Caco-2 (cell line): ENCODE measurements around the gene KRTAP10-2. TPM values are rescaled to one million over a fixed set of nuclear protein-coding genes. Genes with fewer than 3 reads are reported as not detected.

ENCODE experiments used
- BruUV-seq: library from RNA; stranded (reverse); fragments of 400-500 nt; replicated peaks from 2 replicates; lab custom pipeline; 2021; lab: Mats Ljungman, UMichigan
- CTCF ChIA-PET: fragments of 300-600 bp; sonication (Branson Sonifier 250); formaldehyde crosslinking; loops from one replicate; lab custom pipeline; 2022; ENCODE audit warnings: antibody characterized with exemption; lab: Charles Lee
- POLR2A ChIA-PET: fragments of 300-600 bp; sonication (Branson Sonifier 250); formaldehyde crosslinking; loops from one replicate; lab custom pipeline; 2022; ENCODE audit warnings: antibody characterized with exemption; lab: Charles Lee
- DNase-seq, 2 experiments: peaks; one replicate each; pipeline versions ENCODE4 v3.0.0 to v3.0.0-alpha.2; 2020 to 2022
- H3K27me3 ChIP-seq: replicated peaks from 2 replicates; pipeline ENCODE4 v1.6.0; 2011; ENCODE audit warnings: low read length; ENCODE audit not compliant: control insufficient read depth, insufficient read depth
- H3K36me3 ChIP-seq: 2 replicates; pipeline ENCODE4 v1.5.1; 2011; ENCODE audit warnings: low read length; ENCODE audit not compliant: control insufficient read depth, insufficient read depth
- H3K4me1 ChIP-seq: fragments of 250-450 bp; sonication (Bioruptor Pico); 2 replicates; pipeline ENCODE4 v1.5.1; 2020; ENCODE audit warnings: mild to moderate bottlenecking
- H3K4me3 ChIP-seq: 2 replicates; pipeline ENCODE4 v1.5.1; 2011; ENCODE audit warnings: low read depth, mild to moderate bottlenecking, control low read depth, low read length
- H3K9me3 ChIP-seq: fragments of 250-450 bp; sonication (Bioruptor Pico); 2 replicates; pipeline ENCODE4 v1.5.1; 2020; ENCODE audit warnings: mild to moderate bottlenecking, moderate library complexity
- H3K27ac Mint-ChIP-seq: one replicate; pipeline ENCODE4 v1.8.0; 2022; ENCODE audit warnings: mixed read lengths; ENCODE audit not compliant: unreplicated experiment
- H3K27me3 Mint-ChIP-seq: one replicate; pipeline ENCODE4 v1.8.0; 2022; ENCODE audit warnings: mixed read lengths; ENCODE audit not compliant: insufficient read depth, unreplicated experiment
- H3K36me3 Mint-ChIP-seq: one replicate; pipeline ENCODE4 v1.8.0; 2022; ENCODE audit warnings: mild to moderate bottlenecking, mixed read lengths; ENCODE audit not compliant: insufficient read depth, unreplicated experiment
- H3K4me1 Mint-ChIP-seq: one replicate; pipeline ENCODE4 v1.8.0; 2022; ENCODE audit warnings: low read depth, mixed read lengths; ENCODE audit not compliant: unreplicated experiment
- H3K4me3 Mint-ChIP-seq: one replicate; pipeline ENCODE4 v1.8.0; 2022; ENCODE audit warnings: mild to moderate bottlenecking, moderate library complexity, mixed read lengths; ENCODE audit not compliant: unreplicated experiment
- H3K9me3 Mint-ChIP-seq: one replicate; pipeline ENCODE4 v1.8.0; 2022; ENCODE audit warnings: mixed read lengths; ENCODE audit not compliant: unreplicated experiment
- intact Hi-C: fragments of 100-400 bp; cut with micrococcal nuclease; formaldehyde crosslinking; loops from one replicate; pipeline ENCODE4 v1.10.0; 2022; ENCODE audit not compliant: unreplicated experiment
- total RNA-seq: library from RNA; stranded (reverse); gene quantifications from 2 replicates; pipeline ENCODE4 v1.2.3, GENCODE V29; 2022
- TF ChIP-seq, protein P1 (sequence below), 2 experiments: fragments of 200-600 bp in 1 of 2; IDR thresholded peaks; 1 replicate in 1 of 2; 2 replicates in 1 of 2; pipeline versions ENCODE4 v1.5.1 to v1.8.0; 2011 to 2022; ENCODE audit warnings: antibody characterized with exemption in 1 of 2, control low read depth in 1 of 2, inconsistent platforms in 1 of 2, low read depth in 1 of 2, low read length in 1 of 2, mild to moderate bottlenecking in 1 of 2, moderate library complexity in 1 of 2; ENCODE audit not compliant: insufficient read depth in 1 of 2, severe bottlenecking in 1 of 2, unreplicated experiment in 1 of 2

KRTAP10-2 gene
- total RNA-seq, 1 experiment from 2014 or later, result not detected

DNA sequence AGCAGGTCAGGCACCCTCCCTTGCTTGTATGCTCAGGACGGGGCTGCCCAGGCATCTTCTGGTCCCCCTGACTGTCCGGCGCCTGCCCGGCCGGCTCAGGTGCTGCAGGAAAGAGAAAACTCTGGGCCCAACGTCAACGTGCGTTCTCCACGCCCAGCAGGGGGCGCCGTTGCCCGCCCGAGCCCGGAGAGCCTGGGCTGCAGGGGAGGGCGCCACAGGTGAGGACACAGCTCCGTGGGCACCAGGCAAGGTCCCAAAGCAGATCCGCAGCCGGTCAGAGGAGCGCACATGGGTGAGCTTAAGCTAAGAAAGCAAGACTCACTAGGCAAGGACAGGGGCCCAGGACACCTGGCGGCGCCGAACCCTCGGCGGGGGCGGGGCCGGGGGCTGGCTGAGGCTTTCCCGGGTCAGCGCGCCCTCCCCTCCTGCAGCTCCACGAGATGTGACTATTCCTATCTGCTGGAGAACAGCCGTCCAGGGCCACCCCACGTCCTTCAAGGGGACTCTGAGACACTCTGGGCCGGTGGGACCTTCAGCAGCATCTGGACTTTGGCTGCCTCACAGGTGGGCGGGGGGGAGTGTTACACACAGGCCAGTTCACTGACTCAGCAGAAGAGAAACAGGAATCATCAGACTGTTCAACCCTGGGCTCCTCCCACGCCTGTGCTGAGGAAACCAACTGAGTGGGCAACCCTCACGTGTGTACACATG lies 40.6 kb downstream of the KRTAP10-2 start:
- H3K36me3 ChIP-seq, result no peaks in the 10 kb centered on the region
- Mint-ChIP-seq H3K27ac (no peak overlapping the region), H3K9me3 (no peaks in the 10 kb centered on the region), H3K4me3 (peak overlapping the region; percentile 62), H3K4me1 (no peaks in the 10 kb centered on the region), H3K27me3 (no peaks in the 10 kb centered on the region), H3K36me3 (no peaks in the 10 kb centered on the region)
- H3K4me3 ChIP-seq, result peak overlapping the region; percentile 49
- CTCF ChIA-PET, result interaction anchor here (0.6 to 1.8 kb wide), 10 partner anchors 10 to 421 kb away, joined by 3 to 46 read pairs (median 4); no protein-coding TSS in a partner anchor
- DNase-seq, result peak; percentile 79 to 89
- intact Hi-C loops, result loop anchor here (10.0 kb wide), 1 partner anchor 284 kb away; no protein-coding TSS in a partner anchor
- no peaks in the 10 kb centered on the region for H3K27me3 ChIP-seq
- POLR2A ChIA-PET, result interaction anchor here (1.0 kb wide), 1 partner anchor 232 kb away, joined by 3 read pairs; no protein-coding TSS in a partner anchor
- no peaks in the 10 kb centered on the region for H3K9me3 ChIP-seq
- BruUV-seq, result no TSS peak
- H3K4me1 ChIP-seq, result peaks cover 7% of the 10 kb centered on the region
- TF ChIP-seq, protein P1, sequence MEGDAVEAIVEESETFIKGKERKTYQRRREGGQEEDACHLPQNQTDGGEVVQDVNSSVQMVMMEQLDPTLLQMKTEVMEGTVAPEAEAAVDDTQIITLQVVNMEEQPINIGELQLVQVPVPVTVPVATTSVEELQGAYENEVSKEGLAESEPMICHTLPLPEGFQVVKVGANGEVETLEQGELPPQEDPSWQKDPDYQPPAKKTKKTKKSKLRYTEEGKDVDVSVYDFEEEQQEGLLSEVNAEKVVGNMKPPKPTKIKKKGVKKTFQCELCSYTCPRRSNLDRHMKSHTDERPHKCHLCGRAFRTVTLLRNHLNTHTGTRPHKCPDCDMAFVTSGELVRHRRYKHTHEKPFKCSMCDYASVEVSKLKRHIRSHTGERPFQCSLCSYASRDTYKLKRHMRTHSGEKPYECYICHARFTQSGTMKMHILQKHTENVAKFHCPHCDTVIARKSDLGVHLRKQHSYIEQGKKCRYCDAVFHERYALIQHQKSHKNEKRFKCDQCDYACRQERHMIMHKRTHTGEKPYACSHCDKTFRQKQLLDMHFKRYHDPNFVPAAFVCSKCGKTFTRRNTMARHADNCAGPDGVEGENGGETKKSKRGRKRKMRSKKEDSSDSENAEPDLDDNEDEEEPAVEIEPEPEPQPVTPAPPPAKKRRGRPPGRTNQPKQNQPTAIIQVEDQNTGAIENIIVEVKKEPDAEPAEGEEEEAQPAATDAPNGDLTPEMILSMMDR (IDR thresholded peaks at IDR 0.05; ENCODE audit: insufficient read depth in 1 of 2, low read depth in 1 of 2, low read length in 1 of 2, severe bottlenecking in 1 of 2, unreplicated experiment in 1 of 2), result peak; percentile 90 to 92

DNA sequence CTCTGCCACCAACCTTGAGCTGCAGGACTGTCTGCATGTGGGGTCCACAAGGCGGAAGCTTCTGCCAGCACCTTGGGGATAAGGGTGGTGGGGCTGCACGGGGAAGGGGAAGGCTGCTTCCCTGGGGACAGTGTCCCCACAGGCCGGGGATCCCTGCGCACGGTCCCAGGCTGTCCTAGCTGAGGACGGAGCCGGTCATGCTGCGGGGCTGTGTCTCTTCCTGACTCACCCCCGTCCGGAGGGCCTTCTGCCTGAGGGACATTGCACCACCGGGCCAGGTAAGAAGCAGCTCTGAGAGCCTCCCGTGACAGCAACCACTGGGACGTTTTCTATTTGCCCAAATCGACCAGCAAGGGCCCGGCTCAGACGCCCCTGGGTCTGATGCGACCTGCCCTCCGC lies 41.2 kb downstream of the KRTAP10-2 start:
- CTCF ChIA-PET, result interaction anchor here (0.6 to 1.8 kb wide), 9 partner anchors 10 to 365 kb away, joined by 3 to 46 read pairs (median 3); no protein-coding TSS in a partner anchor
- Mint-ChIP-seq H3K4me1 (no peaks in the 10 kb centered on the region), H3K4me3 (peak overlapping the region; percentile 62), H3K9me3 (no peaks in the 10 kb centered on the region), H3K27me3 (no peaks in the 10 kb centered on the region), H3K36me3 (no peaks in the 10 kb centered on the region), H3K27ac (peak overlapping the region; percentile 19)
- H3K9me3 ChIP-seq, result no peaks in the 10 kb centered on the region
- no peak for DNase-seq
- no peak overlapping the region; the same call in 1 of the 2 replicates for H3K4me3 ChIP-seq
- BruUV-seq, result no TSS peak
- no peaks in the 10 kb centered on the region for H3K27me3 ChIP-seq
- H3K36me3 ChIP-seq, result no peaks in the 10 kb centered on the region
- intact Hi-C loops, result loop anchor here (10.0 kb wide), 1 partner anchor 285 kb away; no protein-coding TSS in a partner anchor
- TF ChIP-seq, protein P1 (IDR thresholded peaks at IDR 0.05; ENCODE audit: insufficient read depth in 1 of 2, low read depth in 1 of 2, low read length in 1 of 2, severe bottlenecking in 1 of 2, unreplicated experiment in 1 of 2), result no peak
- POLR2A ChIA-PET, result interaction anchor here (1.0 kb wide), 1 partner anchor 233 kb away, joined by 3 read pairs; no protein-coding TSS in a partner anchor
- H3K4me1 ChIP-seq, result peaks cover 9% of the 10 kb centered on the region

DNA sequence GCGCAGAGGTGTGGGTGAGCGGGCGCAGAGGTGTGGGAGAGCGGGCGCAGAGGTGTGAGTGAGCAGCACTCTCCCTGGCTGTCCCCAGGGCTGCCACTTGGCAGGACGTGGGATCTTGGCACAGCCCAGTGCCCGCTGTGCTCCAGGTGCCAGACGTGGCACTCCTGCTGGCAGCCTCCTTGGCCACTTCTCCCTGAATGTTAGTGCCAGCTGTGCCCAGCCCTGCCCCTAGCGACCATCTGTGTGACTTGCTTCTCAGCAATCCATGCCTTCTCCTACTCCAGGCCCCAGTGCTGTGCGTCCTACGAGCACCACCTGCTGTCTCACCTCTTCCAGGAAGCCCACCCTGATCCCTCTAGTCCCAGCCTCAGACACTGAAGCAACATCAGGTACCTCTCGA lies 41.8 kb downstream of the KRTAP10-2 start:
- Mint-ChIP-seq H3K4me1 (no peaks in the 10 kb centered on the region), H3K27me3 (no peaks in the 10 kb centered on the region), H3K27ac (peak overlapping the region; percentile 19), H3K36me3 (no peaks in the 10 kb centered on the region), H3K4me3 (no peak overlapping the region), H3K9me3 (no peaks in the 10 kb centered on the region)
- Histone ChIP-seq H3K4me3 (no peak overlapping the region), H3K4me1 (peaks cover 9% of the 10 kb centered on the region), H3K36me3 (no peaks in the 10 kb centered on the region), H3K27me3 (no peaks in the 10 kb centered on the region), H3K9me3 (no peaks in the 10 kb centered on the region)
- no TSS peak for BruUV-seq
- intact Hi-C loops, result no loop called here
- TF ChIP-seq, protein P1 (IDR thresholded peaks at IDR 0.05; ENCODE audit: insufficient read depth in 1 of 2, low read depth in 1 of 2, low read length in 1 of 2, severe bottlenecking in 1 of 2, unreplicated experiment in 1 of 2), result no peak
- POLR2A ChIA-PET, result no interaction called here
- no peak for DNase-seq
- CTCF ChIA-PET, result interaction anchor here (0.6 to 1.8 kb wide), 4 partner anchors 117 to 284 kb away, joined by 3 to 46 read pairs (median 24); no protein-coding TSS in a partner anchor
